HCT116 (cell line): ENCODE data around the gene PSMA6. TPM values are rescaled to one million over a fixed set of nuclear protein-coding genes. Genes with fewer than 3 reads are reported as not detected.

Experiments used
- ATAC-seq: fragments of 200-7000 bp; cut with Tn5 transposase; 2 replicates; pipeline ENCODE4 v1.9.1; 2020; ENCODE audit warnings: mild to moderate bottlenecking, moderate library complexity
- BruUV-seq: library from RNA; stranded (reverse); fragments of 400-500 nt; replicated peaks from 2 replicates; lab custom pipeline; 2021; lab: Mats Ljungman, UMichigan
- CTCF ChIA-PET: fragments of 300-600 bp; sonication (Branson Sonifier 250); formaldehyde crosslinking; loops from one replicate; lab custom pipeline; 2021; ENCODE audit warnings: antibody characterized with exemption; lab: Charles Lee
- POLR2A ChIA-PET: fragments of 300-600, 350-600 bp; sonication (Branson Sonifier 250); formaldehyde crosslinking; loops from one replicate; lab custom pipeline; 2021; ENCODE audit warnings: antibody characterized with exemption; lab: Charles Lee
- RAD21 ChIA-PET, 2 experiments: fragments of 300-600 bp; sonication (Branson Sonifier 250); formaldehyde crosslinking; loops; one replicate each; lab custom pipeline; 2023; ENCODE audit warnings: low total read pairs in 2 of 2; ENCODE audit not compliant: uncharacterized antibody in 2 of 2, unreplicated experiment in 2 of 2, low non-redundant PET in 1 of 2; lab: Charles Lee
- DNase-seq: peaks from one replicate; pipeline ENCODE4 v3.0.0-alpha.2; 2010; ENCODE audit warnings: low read depth, low spot score
- H2AFZ ChIP-seq: fragments of 200-600 bp; shearing (Covaris generic), sonication (generic); 2 replicates; pipeline ENCODE4 v1.6.1; 2017; ENCODE audit warnings: low read depth, mixed run types, mixed read lengths, antibody characterized with exemption, low read length; ENCODE audit not compliant: poor library complexity, severe bottlenecking
- H3K27ac ChIP-seq: 2 replicates; pipeline ENCODE4 v1.5.1; 2012; ENCODE audit warnings: low read depth, low read length
- H3K27me3 ChIP-seq: fragments of 200-600 bp; sonication (generic); 2 replicates; pipeline ENCODE4 v1.6.1; 2016; ENCODE audit warnings: mixed run types, low read length, mixed read lengths; ENCODE audit not compliant: insufficient read depth
- H3K36me3 ChIP-seq, 2 experiments: fragments of 200-500 bp in 1 of 2; fragments of 200-600 bp in 1 of 2; sonication (Bioruptor generic) in 1 of 2; sonication (generic) in 1 of 2; 2 replicates each; pipeline versions ENCODE4 v1.5.1 to v1.6.1; 2014 to 2016; ENCODE audit warnings: low read length in 2 of 2, inconsistent platforms in 1 of 2, mixed read lengths in 1 of 2, mixed run types in 1 of 2; ENCODE audit not compliant: insufficient read depth in 2 of 2, control insufficient read depth in 1 of 2
- H3K4me1 ChIP-seq, 2 experiments: fragments of 200-600 bp in 1 of 2; sonication (generic) in 1 of 2; 2 replicates each; pipeline versions ENCODE4 v1.5.1 to v1.6.1; 2012 to 2017; ENCODE audit warnings: low read length in 2 of 2, inconsistent platforms in 1 of 2, mild to moderate bottlenecking in 1 of 2, mixed read lengths in 1 of 2, mixed run types in 1 of 2, moderate library complexity in 1 of 2; ENCODE audit not compliant: insufficient read depth in 2 of 2, control insufficient read depth in 1 of 2
- H3K4me2 ChIP-seq: fragments of 200-600 bp; sonication (generic); 2 replicates; pipeline ENCODE4 v1.6.1; 2017; ENCODE audit warnings: mixed run types, low read length, mixed read lengths
- H3K4me3 ChIP-seq, 2 experiments: fragments of 200-600 bp in 1 of 2; sonication (generic) in 1 of 2; replicated peaks in 1 of 2; 2 replicates each; pipeline ENCODE4 v1.5.1; 2011 to 2016; ENCODE audit warnings: low read length in 2 of 2, control low read depth in 1 of 2, low read depth in 1 of 2, mild to moderate bottlenecking in 1 of 2, mixed read lengths in 1 of 2, mixed run types in 1 of 2
- H3K79me2 ChIP-seq: fragments of 200-600 bp; sonication (generic); 2 replicates; pipeline ENCODE4 v1.6.1; 2017; ENCODE audit warnings: mild to moderate bottlenecking, mixed run types, low read length, moderate library complexity, mixed read lengths; ENCODE audit not compliant: insufficient read depth
- H3K9ac ChIP-seq: fragments of 200-600 bp; sonication (generic); 2 replicates; pipeline ENCODE4 v1.6.1; 2016; ENCODE audit warnings: low read length, mixed read lengths
- H3K9me2 ChIP-seq: fragments of 200-600 bp; sonication (generic), shearing (Covaris generic); 2 replicates; pipeline ENCODE4 v1.6.1; 2017; ENCODE audit warnings: mixed run types, mild to moderate bottlenecking, moderate library complexity; ENCODE audit not compliant: insufficient read depth
- H3K9me3 ChIP-seq, 2 experiments: fragments of 200-500 bp in 1 of 2; fragments of 200-600 bp in 1 of 2; sonication (Bioruptor generic) in 1 of 2; sonication (generic) in 1 of 2; 2 replicates each; pipeline ENCODE4 v1.6.1; 2014 to 2017; ENCODE audit warnings: low read length in 2 of 2, mixed read lengths in 2 of 2, inconsistent platforms in 1 of 2, low read depth in 1 of 2, mild to moderate bottlenecking in 1 of 2, mixed run types in 1 of 2, moderate library complexity in 1 of 2; ENCODE audit not compliant: control insufficient read depth in 1 of 2, insufficient read depth in 1 of 2
- H4K20me1 ChIP-seq: fragments of 200-600 bp; sonication (generic), shearing (Covaris generic); 2 replicates; pipeline ENCODE4 v1.6.1; 2017; ENCODE audit warnings: mixed run types, mild to moderate bottlenecking, moderate library complexity; ENCODE audit not compliant: insufficient read depth
- CTCF ChIP-seq, 3 experiments: fragments of 200-600 bp in 1 of 3; sonication (generic) in 1 of 3; IDR thresholded peaks in 2 of 3; conservative IDR thresholded peaks in 1 of 3; 2 replicates each; pipeline ENCODE4 v1.5.1; 2012 to 2017; ENCODE audit warnings: low read depth in 2 of 3, low read length in 2 of 3, antibody characterized with exemption in 1 of 3, borderline replicate concordance in 1 of 3, control low read depth in 1 of 3, mild to moderate bottlenecking in 1 of 3, mixed read lengths in 1 of 3, mixed run types in 1 of 3, moderate library complexity in 1 of 3; ENCODE audit not compliant: insufficient read depth in 1 of 3
- ELF1 ChIP-seq: IDR thresholded peaks from 2 replicates; pipeline ENCODE4 v1.6.1; 2012; ENCODE audit warnings: low read depth, borderline replicate concordance
- EZH2phosphoT487 ChIP-seq: fragments of 200-600 bp; IDR thresholded peaks from 2 replicates; pipeline ENCODE4 v1.6.1; 2018; ENCODE audit warnings: antibody characterized with exemption, borderline replicate concordance
- FOSL1 ChIP-seq: IDR thresholded peaks from 2 replicates; pipeline ENCODE4 v1.6.1; 2012; ENCODE audit warnings: low read depth
- SP1 ChIP-seq: IDR thresholded peaks from 2 replicates; pipeline ENCODE4 v1.6.1; 2012; ENCODE audit warnings: low read depth
- SRF ChIP-seq: IDR thresholded peaks from 2 replicates; pipeline ENCODE4 v1.6.1; 2012; ENCODE audit warnings: low read depth
- YY1 ChIP-seq: IDR thresholded peaks from 2 replicates; pipeline ENCODE4 v1.6.1; 2011; ENCODE audit warnings: low read length, low read depth, moderate library complexity, mild to moderate bottlenecking; ENCODE audit not compliant: insufficient replicate concordance; ENCODE audit errors: extremely low read depth
- intact Hi-C: fragments of 100-400 bp; cut with micrococcal nuclease; formaldehyde crosslinking; loops from 2 replicates; pipeline ENCODE4 v1.10.0; 2022
- total RNA-seq: library from RNA; stranded (reverse); gene quantifications from one replicate; pipeline ENCODE4 v1.2.1, GENCODE V29; 2021; ENCODE audit not compliant: unreplicated experiment
- TF ChIP-seq, protein P1 (sequence below): IDR thresholded peaks from 2 replicates; pipeline ENCODE4 v1.6.1; 2011; ENCODE audit warnings: mild to moderate bottlenecking, low read length, moderate library complexity; ENCODE audit not compliant: insufficient replicate concordance; ENCODE audit errors: extremely low read depth

Gene PSMA6
- total RNA-seq, 1 experiment from 2014 or later: 194 TPM

DNA sequence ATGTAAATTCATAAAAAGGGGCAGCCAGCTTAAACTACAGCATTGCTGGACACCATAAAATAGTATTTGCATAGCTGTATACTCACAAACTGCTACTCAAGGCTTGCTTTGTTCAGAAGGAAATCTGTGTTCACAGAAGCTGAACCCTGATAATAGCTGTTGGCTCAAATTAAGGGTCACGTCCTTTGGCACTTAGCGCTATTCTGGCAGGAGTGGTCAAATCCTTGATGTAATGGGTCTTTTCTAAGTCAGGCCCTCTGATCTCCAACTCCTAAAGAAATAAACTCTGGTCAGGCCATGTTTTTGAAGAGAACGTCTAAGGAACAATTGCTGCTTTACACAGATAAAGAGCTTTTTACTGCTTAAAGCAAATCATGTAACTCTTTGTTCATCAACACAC is 12.8 kb upstream of the PSMA6 start (continued):
- TF ChIP-seq FOSL1 (no peak), EZH2phosphoT487 (no peak)
- TF ChIP-seq, protein P1, sequence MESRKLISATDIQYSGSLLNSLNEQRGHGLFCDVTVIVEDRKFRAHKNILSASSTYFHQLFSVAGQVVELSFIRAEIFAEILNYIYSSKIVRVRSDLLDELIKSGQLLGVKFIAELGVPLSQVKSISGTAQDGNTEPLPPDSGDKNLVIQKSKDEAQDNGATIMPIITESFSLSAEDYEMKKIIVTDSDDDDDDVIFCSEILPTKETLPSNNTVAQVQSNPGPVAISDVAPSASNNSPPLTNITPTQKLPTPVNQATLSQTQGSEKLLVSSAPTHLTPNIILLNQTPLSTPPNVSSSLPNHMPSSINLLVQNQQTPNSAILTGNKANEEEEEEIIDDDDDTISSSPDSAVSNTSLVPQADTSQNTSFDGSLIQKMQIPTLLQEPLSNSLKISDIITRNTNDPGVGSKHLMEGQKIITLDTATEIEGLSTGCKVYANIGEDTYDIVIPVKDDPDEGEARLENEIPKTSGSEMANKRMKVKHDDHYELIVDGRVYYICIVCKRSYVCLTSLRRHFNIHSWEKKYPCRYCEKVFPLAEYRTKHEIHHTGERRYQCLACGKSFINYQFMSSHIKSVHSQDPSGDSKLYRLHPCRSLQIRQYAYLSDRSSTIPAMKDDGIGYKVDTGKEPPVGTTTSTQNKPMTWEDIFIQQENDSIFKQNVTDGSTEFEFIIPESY: no peak

DNA sequence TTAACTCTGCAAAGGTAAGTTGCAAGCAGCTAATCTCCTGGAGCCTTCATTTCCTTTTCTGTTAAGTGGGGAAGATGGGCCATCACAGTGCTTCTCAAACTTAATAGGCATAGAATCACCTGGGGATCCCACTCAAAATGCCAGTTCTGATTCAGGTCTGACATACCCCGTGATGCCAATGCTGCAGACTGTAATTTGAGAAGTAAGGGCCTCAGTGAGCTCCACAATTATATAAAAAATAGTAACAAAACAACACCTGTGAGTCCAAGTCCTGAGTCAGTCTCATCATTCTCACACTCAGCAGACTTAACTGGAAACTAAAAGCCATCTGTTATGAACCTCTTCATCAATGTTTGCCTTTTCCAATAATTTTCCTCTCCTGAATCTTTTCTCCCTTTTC is 10.8 kb upstream of the PSMA6 start:
- no peaks in the 10 kb centered on the region for H4K20me1 ChIP-seq
- RAD21 ChIA-PET: no interaction called here
- H3K27me3 ChIP-seq: no peaks in the 10 kb centered on the region
- no peak overlapping the region for H3K4me3 ChIP-seq
- no peak for ATAC-seq
- no TSS peak for BruUV-seq
- POLR2A ChIA-PET: no interaction called here
- H3K9me3 ChIP-seq: no peaks in the 10 kb centered on the region
- DNase-seq: no peak
- H3K9ac ChIP-seq: no peak overlapping the region
- H3K4me2 ChIP-seq: no peak overlapping the region
- H3K4me1 ChIP-seq: peaks cover 6 to 11% of the 10 kb centered on the region in 2 experiments; a peak in 3 of 4 replicates
- intact Hi-C loops: no loop called here
- CTCF ChIA-PET: no interaction called here
- TF ChIP-seq SRF (no peak), YY1 (no peak), ELF1 (no peak), SP1 (no peak), EZH2phosphoT487 (no peak), CTCF (IDR thresholded peaks at IDR 0.05 in 2 of 3, conservative IDR thresholded peaks at IDR 0.05 in 1 of 3; ENCODE audit: borderline replicate concordance in 1 of 3, insufficient read depth in 1 of 3, low read depth in 2 of 3, low read length in 2 of 3) (no peak)
- TF ChIP-seq, protein P1: no peak
- H3K9me2 ChIP-seq: no peaks in the 10 kb centered on the region
- H3K27ac ChIP-seq: no peak overlapping the region
- H2AFZ ChIP-seq: no peak overlapping the region
- H3K36me3 ChIP-seq: no peaks in the 10 kb centered on the region
- H3K79me2 ChIP-seq: no peaks in the 10 kb centered on the region
